HT-29 (cell line): ENCODE results near the gene DYSF. TPM values are rescaled to one million over a fixed set of nuclear protein-coding genes. Genes with fewer than 3 reads are reported as not detected.
"Not testable (repeated sequence)": the region's sequence is repeated elsewhere in the genome, so short reads cannot be mapped to it uniquely, and the experiment has no call there.

Source experiments
- DNase-seq: peaks from one replicate; pipeline ENCODE4 v3.0.0-alpha.2; 2015; ENCODE audit warnings: low spot score
- total RNA-seq: library from RNA; depleted of rRNA; stranded (reverse); fragments of >200 nt; shearing (Covaris generic); gene quantifications from 2 replicates; pipeline ENCODE4 v1.2.3, GENCODE V29; 2014

DYSF gene
- total RNA-seq, 1 experiment from 2014 or later: not detected

GRCh38 chr2:71472019-71472418 lies 18.7 kb downstream of the DYSF start:
- no peak for DNase-seq

GRCh38 chr2:71473346-71474031 lies 20.1 kb downstream of the DYSF start:
- no peak for DNase-seq

- DNase-seq: no peak
Observed at GRCh38 chr2:71474116-71474743, 20.9 kb downstream of the DYSF start.

DNA sequence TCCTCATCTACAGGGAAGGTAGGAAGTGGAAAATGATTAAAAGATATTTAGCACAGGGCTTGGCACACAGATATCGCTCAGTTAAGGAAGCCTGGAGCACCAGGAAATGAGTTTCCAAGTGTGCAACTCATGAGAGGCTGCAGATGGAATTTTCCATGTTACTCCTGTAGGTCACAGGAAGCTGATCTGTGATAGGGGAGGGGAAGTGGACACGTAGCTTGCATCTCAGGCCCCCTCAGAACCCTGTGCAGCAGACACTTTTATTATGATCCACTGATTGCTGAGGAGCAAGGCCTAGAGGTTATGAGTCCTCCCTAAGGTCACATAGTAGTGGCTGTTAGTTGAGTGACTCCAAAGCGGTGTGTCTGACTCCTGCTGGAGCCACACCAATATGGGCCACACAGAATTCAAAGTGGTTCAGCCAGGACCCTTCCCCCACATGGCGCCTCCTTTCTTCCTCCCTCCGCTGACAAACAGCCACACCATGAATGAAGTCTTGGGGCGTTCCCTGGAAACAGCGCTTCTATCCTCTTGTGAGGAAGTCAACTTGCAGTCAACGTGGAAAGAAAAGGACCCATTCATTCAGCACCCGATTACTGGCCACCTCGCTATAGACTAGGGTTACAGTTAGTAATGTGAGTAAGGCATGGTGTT lies 21.5 kb downstream of the DYSF start:
- no peak for DNase-seq

GRCh38 chr2:71476495-71476894 lies 23.1 kb downstream of the DYSF start:
- no peak for DNase-seq

DNA sequence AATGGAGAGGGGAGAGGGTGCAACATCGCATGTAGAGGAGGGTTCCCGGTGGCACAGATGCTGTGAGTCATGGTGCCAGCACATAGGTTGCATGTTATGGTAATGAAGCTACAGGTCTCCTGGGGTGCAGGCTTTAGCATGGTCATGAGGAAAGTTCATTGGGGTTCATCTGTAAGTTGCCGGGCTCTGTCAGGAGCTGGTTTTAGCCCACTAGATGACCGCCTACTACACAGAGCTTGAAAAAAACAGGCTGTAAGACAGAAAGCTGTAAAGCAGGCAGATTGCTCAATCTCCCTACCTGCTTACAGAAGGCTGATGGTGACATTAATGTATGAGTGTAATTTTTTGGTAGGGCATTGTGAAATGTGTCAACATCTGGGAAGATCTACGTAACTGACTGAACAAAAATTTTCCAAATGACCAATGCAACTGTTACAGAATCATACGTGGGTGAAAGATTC lies 23.9 kb downstream of the DYSF start:
- DNase-seq: no peak

DNA sequence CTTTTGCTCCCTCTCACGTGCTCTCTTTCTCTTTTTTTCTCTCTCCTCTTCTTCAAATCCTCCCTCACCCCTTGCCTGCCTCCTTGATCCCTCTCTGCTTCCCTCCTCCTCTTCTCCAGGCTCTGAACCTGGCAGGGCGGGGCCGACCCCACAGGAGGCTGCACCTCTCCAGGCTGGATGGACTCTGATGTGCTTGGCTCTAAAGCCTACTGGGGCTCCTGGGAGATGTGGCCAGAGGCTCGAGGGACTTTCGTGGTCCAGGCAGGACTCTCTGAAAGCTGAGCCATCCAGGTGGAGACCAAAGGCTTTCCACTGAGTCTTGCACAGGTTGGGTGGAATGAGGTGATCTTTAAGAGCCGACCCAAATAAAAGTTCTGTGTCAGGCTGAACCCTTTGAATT lies 25.4 kb downstream of the DYSF start:
- no peak for DNase-seq

GRCh38 chr2:71479261-71479660 lies 25.9 kb downstream of the DYSF start:
- no peak for DNase-seq

- no peak for DNase-seq
Observed at GRCh38 chr2:71481111-71481510, 27.8 kb downstream of the DYSF start.

DNA sequence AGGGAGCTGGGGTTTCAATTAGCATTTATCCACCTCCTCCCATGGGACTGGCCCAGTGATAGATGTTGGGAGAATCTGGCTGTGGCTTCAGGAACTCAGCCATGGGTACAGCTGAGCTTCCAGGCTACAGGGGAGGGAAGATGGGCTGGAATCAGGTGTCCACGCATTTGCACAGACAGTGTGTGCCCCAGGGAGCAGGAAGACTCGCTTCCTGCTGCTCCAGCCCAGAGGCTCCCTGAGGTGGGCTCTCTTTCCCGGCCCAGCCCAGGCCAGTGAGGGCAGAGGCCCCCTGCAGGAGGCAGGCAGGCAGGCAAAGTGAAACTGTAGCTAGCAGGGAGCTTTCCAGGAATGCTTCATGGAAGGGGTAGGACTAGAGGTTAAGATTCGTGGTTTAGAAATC lies 28.7 kb downstream of the DYSF start:
- no peak for DNase-seq

DNA sequence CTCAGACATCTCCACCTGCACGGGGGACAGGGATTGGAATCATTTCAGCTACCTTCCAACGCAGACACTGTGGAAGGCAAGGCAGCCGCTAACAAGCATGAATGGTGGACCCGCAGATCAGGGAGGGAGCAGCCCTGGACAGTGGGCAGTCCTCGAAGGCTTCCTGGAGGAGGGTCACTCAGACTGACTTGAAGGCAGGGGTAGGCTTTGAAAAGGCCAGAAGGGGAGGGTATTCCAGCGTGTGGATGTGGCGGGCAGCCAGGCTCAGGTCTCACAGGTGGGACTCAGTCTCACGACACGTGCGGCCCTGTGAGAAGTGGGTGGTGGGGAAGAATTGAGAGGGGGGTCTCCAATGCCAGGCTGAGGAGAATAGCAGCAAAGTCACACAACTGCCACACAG lies 29.9 kb downstream of the DYSF start:
- no peak for DNase-seq

DNA sequence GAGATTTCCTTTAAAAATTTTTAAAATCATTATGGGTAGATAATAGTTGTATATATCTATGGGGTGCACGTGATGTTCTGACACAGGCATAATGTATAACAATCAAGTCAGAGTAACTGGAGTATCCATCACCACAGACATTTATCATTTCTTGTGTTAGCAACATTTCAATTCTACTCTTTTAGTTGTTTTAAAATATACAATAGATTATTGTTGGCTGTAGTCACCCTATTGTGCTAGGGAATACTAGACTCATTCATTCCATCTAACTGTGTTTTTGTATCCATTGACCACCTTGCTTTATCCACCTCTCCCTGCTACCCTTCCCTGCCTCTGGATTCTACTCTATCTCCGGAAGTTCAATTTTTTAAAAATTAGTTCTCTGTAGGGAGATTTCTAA lies 31.0 kb downstream of the DYSF start:
- no peak for DNase-seq

GRCh38 chr2:71486881-71487640 lies 33.7 kb downstream of the DYSF start:
- DNase-seq: no peak

DNA sequence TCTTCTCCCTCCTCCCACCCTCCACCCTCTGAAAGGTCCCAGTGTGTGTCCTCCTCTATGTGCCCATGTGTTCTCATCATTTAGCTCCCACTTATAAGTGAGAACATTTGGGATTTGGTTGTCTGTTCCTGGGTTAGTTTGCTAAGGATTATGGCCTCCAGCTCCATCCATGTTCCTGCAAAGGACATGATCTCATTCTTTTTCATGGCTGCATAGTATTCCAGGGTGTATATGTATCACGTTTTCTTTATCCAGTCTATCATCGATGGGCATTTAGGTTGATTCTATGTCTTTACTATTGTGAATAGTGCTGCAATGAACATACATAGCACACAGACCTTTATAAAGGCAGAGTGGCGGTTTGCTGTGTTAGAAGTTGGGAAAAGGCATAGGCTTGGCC lies 38.2 kb downstream of the DYSF start:
- DNase-seq: not testable (repeated sequence)

DNA sequence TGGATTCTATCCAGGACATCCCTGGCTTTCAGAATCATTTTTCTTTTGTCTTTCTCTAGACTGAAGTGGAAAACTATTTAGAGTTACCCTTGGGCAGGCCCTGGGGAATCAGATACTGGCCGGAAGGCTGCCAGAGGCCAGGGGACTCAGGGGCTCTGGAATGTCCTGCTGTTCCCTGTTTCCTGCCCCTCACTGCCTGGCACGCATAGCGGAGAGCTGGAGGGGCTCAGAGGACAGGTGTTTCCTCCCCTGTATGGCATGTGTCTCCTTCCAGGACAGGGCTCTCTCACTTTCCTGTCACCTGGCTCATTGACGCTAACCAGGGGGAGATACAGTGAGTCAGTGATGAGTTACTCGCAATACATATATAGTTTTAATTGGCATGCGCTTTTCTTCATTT lies 38.8 kb downstream of the DYSF start:
- DNase-seq: no peak

DNA sequence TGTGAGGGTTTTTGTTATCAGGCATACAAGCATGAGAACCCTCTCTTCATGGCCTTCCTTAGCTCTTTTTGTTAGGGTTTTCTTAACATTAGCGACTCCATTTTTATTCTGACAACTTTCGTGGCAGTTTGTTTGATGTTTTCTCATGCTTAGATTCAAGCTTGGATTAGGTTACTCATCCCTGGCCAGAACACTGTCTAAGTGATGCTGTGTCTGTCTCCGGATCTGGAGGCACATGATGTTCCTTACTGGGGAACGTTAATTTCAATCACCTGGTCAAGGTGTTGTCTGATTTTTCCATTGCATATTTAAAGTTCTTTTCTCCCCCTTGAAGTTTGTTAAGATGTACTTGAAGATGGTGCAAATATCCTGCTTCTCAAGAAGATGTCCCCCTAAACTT lies 40.7 kb downstream of the DYSF start:
- no peak for DNase-seq

DNA sequence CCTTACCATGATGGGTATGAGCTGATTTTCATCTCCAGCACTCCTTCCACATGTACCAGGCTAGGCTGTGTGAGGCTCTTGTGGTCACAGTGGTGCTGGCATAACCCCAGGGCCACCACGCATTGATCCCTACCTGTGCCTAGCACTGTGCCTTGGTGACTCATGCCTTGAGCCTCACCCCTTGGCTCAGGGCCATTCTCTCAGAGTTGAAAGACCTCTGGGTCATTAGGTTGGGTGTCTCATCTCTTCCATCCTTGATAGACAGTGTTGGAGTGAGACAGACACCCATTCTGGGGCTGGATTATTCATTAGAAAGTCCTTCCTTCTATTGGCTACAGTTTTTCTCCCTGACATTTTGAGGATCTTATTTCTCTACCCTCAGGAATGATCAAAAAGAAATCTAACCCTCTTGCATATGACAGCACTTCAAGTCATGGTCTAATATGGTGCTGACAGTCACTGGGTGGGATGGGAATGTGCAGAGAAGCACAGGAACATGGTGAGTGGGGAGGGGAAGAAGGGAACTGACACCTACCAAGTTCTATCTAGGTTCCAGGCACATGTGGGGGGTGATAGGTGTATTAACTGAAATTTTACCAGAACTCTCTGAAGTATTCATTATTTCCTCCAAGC lies 41.3 kb downstream of the DYSF start:
- DNase-seq: no peak

GRCh38 chr2:71496156-71496770 lies 42.9 kb downstream of the DYSF start:
- no peak for DNase-seq

- DNase-seq: peak; percentile 29
Observed at GRCh38 chr2:71498261-71498701, 44.9 kb downstream of the DYSF start.

- no peak for DNase-seq
Observed at GRCh38 chr2:71499691-71500090, 46.3 kb downstream of the DYSF start.

- DNase-seq: no peak
Observed at GRCh38 chr2:71500426-71501079, 47.2 kb downstream of the DYSF start.
